Prostate gland (tissue), 2 donors: Measurements from ENCODE around the gene COG5.

Source experiments
- POLR2A ChIP-seq: fragments of 450-650 bp; IDR thresholded peaks from one replicate; pipeline ENCODE4 v1.6.1; 2016; ENCODE audit warnings: antibody characterized with exemption, mild to moderate bottlenecking
- POLR2AphosphoS5 ChIP-seq: sonication (generic); formaldehyde crosslinking; IDR thresholded peaks from one replicate; pipeline ENCODE4 v1.6.1; 2017; ENCODE audit warnings: antibody characterized with exemption
- TF ChIP-seq, protein P1 (sequence below), 4 experiments: fragments of 200-600 bp in 2 of 4; fragments of 450-650 bp in 2 of 4; sonication (generic) in 2 of 4; IDR thresholded peaks; 1 replicate in 3 of 4; 2 replicates in 1 of 4; pipeline ENCODE4 v1.5.1; 2016 to 2019; ENCODE audit warnings: antibody characterized with exemption in 4 of 4, mild to moderate bottlenecking in 2 of 4, moderate library complexity in 2 of 4

DNA sequence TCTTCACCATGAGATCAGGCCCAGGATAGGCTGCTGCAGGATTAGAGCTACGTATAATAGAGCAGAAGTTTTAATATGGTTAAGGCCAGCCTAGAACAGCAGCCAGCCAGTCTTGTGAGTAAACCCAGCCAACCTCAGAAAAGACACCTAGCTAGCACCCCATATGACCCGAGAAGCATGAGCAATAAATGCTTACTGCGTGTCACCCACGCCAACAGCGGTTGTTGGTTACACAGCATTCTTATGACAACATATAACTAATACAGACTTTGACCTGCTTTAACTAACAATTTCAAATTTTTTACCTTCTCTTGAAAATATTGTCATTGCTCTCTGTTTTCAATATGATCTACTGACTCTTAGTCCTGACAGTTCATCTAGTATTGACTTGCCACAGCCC, 289.2 kb downstream of the COG5 start:
- TF ChIP-seq POLR2AphosphoS5 (no peak), POLR2A (no peak)
- TF ChIP-seq, protein P1, sequence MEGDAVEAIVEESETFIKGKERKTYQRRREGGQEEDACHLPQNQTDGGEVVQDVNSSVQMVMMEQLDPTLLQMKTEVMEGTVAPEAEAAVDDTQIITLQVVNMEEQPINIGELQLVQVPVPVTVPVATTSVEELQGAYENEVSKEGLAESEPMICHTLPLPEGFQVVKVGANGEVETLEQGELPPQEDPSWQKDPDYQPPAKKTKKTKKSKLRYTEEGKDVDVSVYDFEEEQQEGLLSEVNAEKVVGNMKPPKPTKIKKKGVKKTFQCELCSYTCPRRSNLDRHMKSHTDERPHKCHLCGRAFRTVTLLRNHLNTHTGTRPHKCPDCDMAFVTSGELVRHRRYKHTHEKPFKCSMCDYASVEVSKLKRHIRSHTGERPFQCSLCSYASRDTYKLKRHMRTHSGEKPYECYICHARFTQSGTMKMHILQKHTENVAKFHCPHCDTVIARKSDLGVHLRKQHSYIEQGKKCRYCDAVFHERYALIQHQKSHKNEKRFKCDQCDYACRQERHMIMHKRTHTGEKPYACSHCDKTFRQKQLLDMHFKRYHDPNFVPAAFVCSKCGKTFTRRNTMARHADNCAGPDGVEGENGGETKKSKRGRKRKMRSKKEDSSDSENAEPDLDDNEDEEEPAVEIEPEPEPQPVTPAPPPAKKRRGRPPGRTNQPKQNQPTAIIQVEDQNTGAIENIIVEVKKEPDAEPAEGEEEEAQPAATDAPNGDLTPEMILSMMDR (IDR thresholded peaks at IDR 0.05): no peak
